Measurements from ENCODE around the gene OR52E4. TPM values are rescaled to one million over a fixed set of nuclear protein-coding genes. Genes with fewer than 3 reads are reported as not detected.

OR52E4 gene
- polyA plus RNA-seq (2012; ENCODE audit: missing spikeins) = not detected

DNA sequence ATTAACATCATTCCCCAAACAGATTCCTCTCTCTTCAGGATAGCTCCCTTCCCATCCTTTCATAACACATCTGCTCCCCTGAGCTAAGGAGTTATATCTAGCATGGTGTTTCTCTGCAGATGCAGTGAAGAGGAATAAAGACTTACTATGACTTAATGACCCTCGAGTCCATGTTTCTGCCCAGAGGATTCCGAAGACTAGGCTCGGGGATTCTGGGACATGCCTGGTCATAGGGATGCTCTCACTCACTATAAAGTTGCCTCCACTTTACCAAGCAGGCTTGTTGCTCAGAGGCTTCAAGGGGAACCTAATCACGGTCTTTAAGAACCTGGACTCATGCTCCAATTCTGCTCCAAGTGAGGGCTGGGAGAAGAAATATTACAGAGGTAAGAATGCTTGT, at the start of gene OR52E4:
Gene OR52E4 (plus strand): TSS at position 301 of the 400 bp plus-strand sequence. CDS start 3,664 bp downstream, outside the sequence.
- no peak for FAIRE-seq
- TF ChIP-seq POLR2AphosphoS5 (IDR thresholded peaks at IDR 0.05; ENCODE audit: low read depth, low read length) (no peak), POLR2A (IDR thresholded peaks at IDR 0.05; ENCODE audit: low read depth, low read length) (no peak), TAF1 (IDR thresholded peaks at IDR 0.05; ENCODE audit: borderline replicate concordance, low read depth, low read length) (no peak)
- no peak for DNase-seq (ENCODE audit: insufficient read length)

DNA sequence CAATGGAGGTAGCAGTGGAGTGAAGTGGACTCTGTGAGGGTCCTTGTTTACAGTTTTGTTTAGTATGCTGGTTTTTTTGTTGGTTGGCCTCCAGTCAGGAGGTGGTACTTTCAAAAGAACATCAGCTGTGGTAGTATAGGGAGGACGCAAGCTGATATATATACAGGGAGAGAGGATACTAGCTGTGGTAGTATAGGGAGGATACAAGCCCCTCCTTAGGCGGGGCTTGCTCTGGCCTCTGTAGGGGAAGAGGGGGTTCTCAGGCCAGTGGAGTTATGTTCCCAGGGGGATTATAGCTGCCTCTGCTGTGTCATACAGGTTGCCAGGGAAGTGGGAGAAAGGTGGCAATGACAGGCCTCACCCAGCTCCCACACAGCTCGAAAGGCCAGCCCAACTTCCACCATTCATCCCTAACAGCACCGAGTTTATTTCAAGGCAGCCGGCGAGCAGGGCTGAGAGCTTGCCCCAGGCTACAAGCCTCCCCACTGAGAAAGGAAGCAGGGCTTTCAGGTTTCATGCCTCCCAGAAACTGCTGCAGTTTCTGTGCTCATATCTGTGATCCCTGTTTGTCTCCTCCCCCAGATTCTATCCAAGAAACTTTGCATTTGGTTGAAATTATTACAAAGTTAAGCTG, 49.1 kb upstream of the OR52E4 start:
- DNase-seq (ENCODE audit: insufficient read length) = no peak
- no peak for FAIRE-seq
- TF ChIP-seq POLR2A (IDR thresholded peaks at IDR 0.05; ENCODE audit: low read depth, low read length) = no peak
- TF ChIP-seq TAF1 (IDR thresholded peaks at IDR 0.05; ENCODE audit: borderline replicate concordance, low read depth, low read length) = no peak
- no peak for TF ChIP-seq POLR2AphosphoS5 (IDR thresholded peaks at IDR 0.05; ENCODE audit: low read depth, low read length)

DNA sequence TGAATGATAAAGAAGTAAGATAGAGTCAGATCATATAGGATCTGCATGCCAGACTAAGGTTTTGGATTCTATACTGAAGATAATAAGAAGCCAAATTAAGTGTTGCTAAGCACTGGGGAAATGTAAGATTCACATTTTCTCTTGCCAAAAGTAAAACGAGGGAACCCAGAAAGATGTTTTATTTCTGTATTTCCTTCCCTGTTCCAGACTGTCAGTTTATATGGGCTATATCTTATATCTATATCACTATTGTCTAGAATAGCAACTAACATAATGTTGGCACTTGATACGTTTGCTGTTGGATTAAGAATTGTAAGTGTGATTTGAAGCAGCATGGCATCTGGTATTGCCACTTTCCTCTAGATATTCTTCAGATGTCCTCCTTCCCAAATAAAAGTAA, 47.0 kb upstream of the OR52E4 start:
- no peak for FAIRE-seq

DNA sequence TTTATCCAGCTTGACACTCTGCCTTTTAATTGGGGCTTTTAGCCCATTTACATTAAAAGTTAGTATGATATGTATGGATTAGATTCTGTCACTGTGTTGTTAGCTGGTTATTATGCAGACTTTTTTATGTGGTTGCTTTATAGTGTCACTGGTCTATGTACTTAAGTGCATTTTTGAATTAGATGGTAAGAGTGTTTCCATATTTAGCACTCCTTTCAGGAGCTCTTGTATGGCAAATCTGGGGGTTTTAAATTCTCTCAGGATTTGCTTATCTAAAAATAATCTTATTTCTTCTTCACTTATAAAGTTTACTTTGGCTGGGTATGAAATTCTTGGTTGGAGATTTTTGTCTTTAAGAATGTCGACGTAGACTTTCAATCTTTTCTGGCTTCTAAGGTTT, 42.7 kb upstream of the OR52E4 start:
- no peak for DNase-seq (ENCODE audit: insufficient read length)
- FAIRE-seq = no peak
- TF ChIP-seq POLR2AphosphoS5 (IDR thresholded peaks at IDR 0.05; ENCODE audit: low read depth, low read length) = no peak
- no peak for TF ChIP-seq TAF1 (IDR thresholded peaks at IDR 0.05; ENCODE audit: borderline replicate concordance, low read depth, low read length)
- no peak for TF ChIP-seq POLR2A (IDR thresholded peaks at IDR 0.05; ENCODE audit: low read depth, low read length)

More for the DNA sequence above, 47.0 kb upstream of the OR52E4 start:
- TF ChIP-seq TAF1 (IDR thresholded peaks at IDR 0.05; ENCODE audit: borderline replicate concordance, low read depth, low read length) (no peak), POLR2AphosphoS5 (IDR thresholded peaks at IDR 0.05; ENCODE audit: low read depth, low read length) (no peak), POLR2A (IDR thresholded peaks at IDR 0.05; ENCODE audit: low read depth, low read length) (no peak)
- DNase-seq (ENCODE audit: insufficient read length) = no peak

DNA sequence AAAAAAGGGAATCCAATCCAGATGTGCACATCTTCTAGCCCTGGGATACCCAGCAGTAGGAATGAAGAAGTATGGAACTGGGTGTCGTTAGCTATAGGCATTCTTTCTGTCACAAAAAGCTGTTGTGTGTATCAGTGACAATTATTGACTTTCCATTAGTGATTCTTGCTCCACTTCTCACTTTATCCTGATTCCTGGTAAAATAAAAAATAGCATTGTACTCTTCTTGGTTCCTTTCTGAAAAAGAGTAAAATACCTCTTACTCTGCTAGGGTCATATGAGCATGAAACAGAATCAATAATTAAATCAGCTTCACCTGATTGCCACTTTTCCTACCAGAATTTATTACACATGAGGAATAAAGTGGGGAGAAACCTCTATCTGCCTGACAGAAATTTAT, 38.6 kb upstream of the OR52E4 start, which contains the start of gene OR52E6:
Gene OR52E6 (minus strand): TSS at position 101 of the 400 bp plus-strand sequence. CDS start 0 bp downstream, at position 101.
- no peak for TF ChIP-seq TAF1 (IDR thresholded peaks at IDR 0.05; ENCODE audit: borderline replicate concordance, low read depth, low read length)
- no peak for TF ChIP-seq POLR2A (IDR thresholded peaks at IDR 0.05; ENCODE audit: low read depth, low read length)
- no peak for TF ChIP-seq POLR2AphosphoS5 (IDR thresholded peaks at IDR 0.05; ENCODE audit: low read depth, low read length)
- DNase-seq (ENCODE audit: insufficient read length) = no peak
- FAIRE-seq = no peak

DNA sequence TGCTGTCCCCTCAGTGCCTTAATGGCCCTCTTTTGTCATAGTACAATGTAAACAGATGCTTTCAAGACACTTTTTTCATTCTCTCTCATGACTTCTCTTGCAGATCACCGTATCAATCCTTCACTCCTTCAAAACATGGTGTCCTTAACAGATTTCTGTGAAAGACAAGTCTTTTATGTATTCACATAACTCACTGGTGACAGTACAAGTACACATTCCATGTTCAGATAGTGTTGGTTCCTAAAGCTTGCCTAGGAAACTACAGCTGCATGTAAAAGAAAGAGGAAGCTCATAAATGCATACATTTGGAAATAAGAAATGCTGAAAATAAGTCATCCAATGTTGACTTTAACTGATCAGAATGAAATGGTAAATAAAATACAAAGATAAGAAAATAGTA, 33.7 kb upstream of the OR52E4 start:
- DNase-seq (ENCODE audit: insufficient read length) (no peak), FAIRE-seq (no peak)
- TF ChIP-seq POLR2A (IDR thresholded peaks at IDR 0.05; ENCODE audit: low read depth, low read length) (no peak), POLR2AphosphoS5 (IDR thresholded peaks at IDR 0.05; ENCODE audit: low read depth, low read length) (no peak), TAF1 (IDR thresholded peaks at IDR 0.05; ENCODE audit: borderline replicate concordance, low read depth, low read length) (no peak)

DNA sequence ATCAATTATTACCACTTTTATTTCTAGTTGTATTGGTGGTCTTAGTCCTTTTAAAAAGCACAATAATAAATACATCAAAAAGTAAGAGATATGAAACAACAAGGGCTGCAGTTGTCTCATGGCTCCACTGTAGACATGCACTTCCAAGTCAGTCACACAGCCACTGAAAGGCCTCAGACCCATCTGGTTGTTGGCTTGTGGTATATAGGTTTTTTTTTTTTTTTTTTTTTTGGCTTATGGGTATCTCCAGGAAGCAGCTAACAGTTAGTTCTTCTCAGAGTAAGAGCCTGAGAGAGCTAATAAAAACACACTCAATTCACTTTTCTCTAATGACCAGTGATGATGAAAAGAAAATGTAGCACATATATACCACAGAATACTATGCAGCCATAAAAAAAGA, 32.7 kb upstream of the OR52E4 start:
- DNase-seq (ENCODE audit: insufficient read length) (no peak), FAIRE-seq (no peak)
- no peak for TF ChIP-seq TAF1 (IDR thresholded peaks at IDR 0.05; ENCODE audit: borderline replicate concordance, low read depth, low read length)
- no peak for TF ChIP-seq POLR2AphosphoS5 (IDR thresholded peaks at IDR 0.05; ENCODE audit: low read depth, low read length)
- TF ChIP-seq POLR2A (IDR thresholded peaks at IDR 0.05; ENCODE audit: low read depth, low read length) = no peak

DNA sequence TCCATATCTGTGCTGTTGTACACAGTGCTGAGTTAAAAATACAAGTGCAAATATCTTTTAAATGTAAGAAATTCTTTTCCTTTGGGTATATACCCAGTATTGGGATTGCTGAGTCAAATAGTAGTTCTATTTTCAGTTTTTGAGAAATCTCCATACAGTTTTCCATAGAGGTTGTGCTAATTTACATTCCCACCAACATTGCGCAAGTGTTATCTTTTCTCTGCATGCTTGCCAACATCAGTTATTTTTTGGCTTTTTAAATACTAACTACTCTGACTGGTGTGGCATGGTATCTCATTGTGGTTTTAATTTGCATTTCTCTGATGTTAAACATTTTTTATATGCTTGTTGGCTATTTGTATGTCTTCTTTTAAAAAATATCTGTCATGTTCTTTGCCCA, 29.4 kb upstream of the OR52E4 start:
- DNase-seq (ENCODE audit: insufficient read length) = no peak
- no peak for FAIRE-seq
- TF ChIP-seq TAF1 (IDR thresholded peaks at IDR 0.05; ENCODE audit: borderline replicate concordance, low read depth, low read length) = no peak
- TF ChIP-seq POLR2AphosphoS5 (IDR thresholded peaks at IDR 0.05; ENCODE audit: low read depth, low read length) = no peak
- no peak for TF ChIP-seq POLR2A (IDR thresholded peaks at IDR 0.05; ENCODE audit: low read depth, low read length)

DNA sequence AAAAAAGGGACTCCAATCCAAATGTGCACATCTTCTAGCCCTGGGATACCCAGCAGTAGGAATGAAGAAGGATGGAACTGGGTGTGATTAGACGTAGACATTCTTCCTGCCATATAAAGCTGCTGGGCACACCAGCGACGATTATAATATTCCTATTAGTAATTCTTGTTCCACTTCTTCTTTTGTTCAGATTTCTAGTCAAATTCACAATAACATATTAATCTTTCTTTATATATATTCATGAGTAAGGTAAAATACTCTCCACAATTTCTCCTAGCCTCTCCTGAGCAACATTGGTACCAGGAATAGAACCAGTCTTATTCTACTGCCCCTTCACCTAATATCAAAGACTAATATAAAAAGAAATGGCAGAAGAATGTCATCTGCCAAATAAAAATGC, 22.8 kb upstream of the OR52E4 start, which contains the start of gene OR52E8:
Gene OR52E8 (minus strand): TSS at position 101 of the 400 bp plus-strand sequence. CDS start 0 bp downstream, at position 101.
- FAIRE-seq (no peak), DNase-seq (ENCODE audit: insufficient read length) (no peak)
- TF ChIP-seq POLR2A (IDR thresholded peaks at IDR 0.05; ENCODE audit: low read depth, low read length) (no peak), TAF1 (IDR thresholded peaks at IDR 0.05; ENCODE audit: borderline replicate concordance, low read depth, low read length) (no peak), POLR2AphosphoS5 (IDR thresholded peaks at IDR 0.05; ENCODE audit: low read depth, low read length) (no peak)

DNA sequence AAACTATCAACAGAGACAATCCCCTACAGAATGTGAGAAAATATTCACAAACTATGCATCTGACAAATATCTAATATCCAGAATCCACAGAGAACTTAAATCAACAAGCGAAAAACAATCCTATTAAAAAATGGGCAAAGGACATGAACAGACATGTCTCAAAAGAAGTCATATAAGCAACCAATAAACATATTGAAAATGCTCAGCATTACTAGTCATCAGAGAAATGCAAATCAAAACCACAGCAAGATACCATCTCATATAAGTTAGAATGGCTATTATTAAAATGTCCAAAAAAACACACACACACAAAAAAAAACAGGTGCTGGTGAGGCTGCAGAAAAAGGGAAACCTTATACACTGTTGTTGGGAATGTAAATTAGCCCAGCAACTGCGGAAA, 14.6 kb upstream of the OR52E4 start:
- no peak for TF ChIP-seq TAF1 (IDR thresholded peaks at IDR 0.05; ENCODE audit: borderline replicate concordance, low read depth, low read length)
- TF ChIP-seq POLR2AphosphoS5 (IDR thresholded peaks at IDR 0.05; ENCODE audit: low read depth, low read length) = no peak
- TF ChIP-seq POLR2A (IDR thresholded peaks at IDR 0.05; ENCODE audit: low read depth, low read length) = no peak
- FAIRE-seq (no peak), DNase-seq (ENCODE audit: insufficient read length) (no peak)

DNA sequence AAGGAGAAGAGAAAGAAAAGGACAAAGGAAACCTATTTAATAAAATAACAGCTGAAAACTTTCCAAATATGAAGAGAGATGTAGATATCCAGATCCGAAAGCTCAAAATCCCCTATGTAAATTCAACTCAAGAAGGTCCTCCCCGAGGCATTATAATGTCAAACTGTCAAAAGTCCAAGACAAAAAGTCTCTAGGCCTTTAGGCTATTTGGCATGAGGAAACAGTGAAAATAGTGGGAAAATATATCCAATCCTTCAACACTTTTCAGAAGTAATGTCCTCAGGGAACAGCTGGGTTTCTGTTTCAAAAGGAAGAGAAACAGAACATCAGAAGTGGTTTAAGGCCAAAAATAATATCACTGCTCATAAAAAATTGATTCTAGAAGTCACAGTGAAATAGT, 1.9 kb upstream of the OR52E4 start:
- FAIRE-seq = no peak
- TF ChIP-seq TAF1 (IDR thresholded peaks at IDR 0.05; ENCODE audit: borderline replicate concordance, low read depth, low read length) (no peak), POLR2A (IDR thresholded peaks at IDR 0.05; ENCODE audit: low read depth, low read length) (no peak), POLR2AphosphoS5 (IDR thresholded peaks at IDR 0.05; ENCODE audit: low read depth, low read length) (no peak)

DNA sequence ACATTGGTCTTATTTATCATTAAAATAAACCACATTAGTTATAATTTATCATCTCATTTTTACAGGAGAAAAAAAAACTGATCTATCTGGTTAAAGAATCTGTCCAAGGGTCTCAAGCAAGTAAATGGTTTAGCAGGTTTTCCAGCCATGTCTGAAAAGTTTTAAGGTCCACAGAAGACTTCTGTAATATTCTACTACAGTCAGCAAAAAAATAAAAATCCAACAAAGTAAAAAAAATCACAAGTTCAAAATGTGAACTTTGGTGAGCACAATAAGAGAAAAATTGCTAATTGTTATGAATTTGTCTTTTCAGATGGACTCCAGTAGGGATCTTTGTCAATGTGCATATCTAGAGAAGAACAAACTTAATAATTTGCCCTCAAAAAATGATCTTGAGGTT, 1.3 kb downstream of the OR52E4 start:
- no peak for DNase-seq (ENCODE audit: insufficient read length)
- FAIRE-seq = no peak
- TF ChIP-seq TAF1 (IDR thresholded peaks at IDR 0.05; ENCODE audit: borderline replicate concordance, low read depth, low read length) = no peak
- no peak for TF ChIP-seq POLR2AphosphoS5 (IDR thresholded peaks at IDR 0.05; ENCODE audit: low read depth, low read length)
- TF ChIP-seq POLR2A (IDR thresholded peaks at IDR 0.05; ENCODE audit: low read depth, low read length) = no peak

More for the DNA sequence above, 1.9 kb upstream of the OR52E4 start:
- DNase-seq (ENCODE audit: insufficient read length) = no peak
